Measurements from ENCODE around the gene U2SURP. TPM values are rescaled to one million over a fixed set of nuclear protein-coding genes. Genes with fewer than 3 reads are reported as not detected.

Gene U2SURP
- polyA plus RNA-seq, 1 experiment: 71.9 TPM

- Histone ChIP-seq H3K4me3 (ENCODE audit: low read depth, low read length) (no peak overlapping the region), H3K27ac (ENCODE audit: low read depth, low read length) (no peak overlapping the region), H3K9me3 (ENCODE audit: control insufficient read depth, insufficient read depth, low read length) (no peaks in the 10 kb centered on the region), H3K27me3 (ENCODE audit: control insufficient read depth, insufficient read depth, low read length) (peaks cover 8% of the 10 kb centered on the region)
- ChIA-PET CTCF (interaction anchor here (1.6 to 4.3 kb wide), 3 partner anchors 12 to 147 kb away, joined by 6 to 22 read pairs (median 14); no protein-coding TSS in a partner anchor), POLR2A (no interaction called here)
- DNase-seq (ENCODE audit: low read depth, low spot score): no peak
- TF ChIP-seq CTCF (IDR thresholded peaks at IDR 0.05; ENCODE audit: low read depth, low read length): no peak
Measured at GRCh38 chr3:142975316-142975995, 25.9 kb upstream of the U2SURP start.

- ChIA-PET CTCF (interaction anchor here (3.2 to 4.3 kb wide), 2 partner anchors 10 to 147 kb away, joined by 11 to 22 read pairs; no protein-coding TSS in a partner anchor), POLR2A (no interaction called here)
- peak overlapping the region; percentile 34 for H3K27ac ChIP-seq (ENCODE audit: low read depth, low read length)
- TF ChIP-seq CTCF (IDR thresholded peaks at IDR 0.05; ENCODE audit: low read depth, low read length): no peak
- peak; percentile 85 for DNase-seq (ENCODE audit: low read depth, low spot score)
- H3K27me3 ChIP-seq (ENCODE audit: control insufficient read depth, insufficient read depth, low read length): peaks cover 2% of the 10 kb centered on the region
- H3K9me3 ChIP-seq (ENCODE audit: control insufficient read depth, insufficient read depth, low read length): no peaks in the 10 kb centered on the region
- no peak overlapping the region for H3K4me3 ChIP-seq (ENCODE audit: low read depth, low read length)
Measured at GRCh38 chr3:142976621-142977398, 24.6 kb upstream of the U2SURP start.

- DNase-seq (ENCODE audit: low read depth, low spot score): no peak
- POLR2A ChIA-PET: no interaction called here
- no peak for TF ChIP-seq CTCF (IDR thresholded peaks at IDR 0.05; ENCODE audit: low read depth, low read length)
- H3K9me3 ChIP-seq (ENCODE audit: control insufficient read depth, insufficient read depth, low read length): no peaks in the 10 kb centered on the region
- H3K27me3 ChIP-seq (ENCODE audit: control insufficient read depth, insufficient read depth, low read length): peaks cover 2% of the 10 kb centered on the region
- CTCF ChIA-PET: interaction anchor here (1.1 to 4.3 kb wide), 3 partner anchors 10 to 390 kb away, joined by 3 to 22 read pairs (median 11); no protein-coding TSS in a partner anchor
- no peak overlapping the region for H3K27ac ChIP-seq (ENCODE audit: low read depth, low read length)
- no peak overlapping the region for H3K4me3 ChIP-seq (ENCODE audit: low read depth, low read length)
Measured at GRCh38 chr3:142977399-142977728, 24.0 kb upstream of the U2SURP start.

- Histone ChIP-seq H3K27ac (ENCODE audit: low read depth, low read length) (no peak overlapping the region), H3K27me3 (ENCODE audit: control insufficient read depth, insufficient read depth, low read length) (peaks cover 2% of the 10 kb centered on the region), H3K9me3 (ENCODE audit: control insufficient read depth, insufficient read depth, low read length) (no peaks in the 10 kb centered on the region), H3K4me3 (ENCODE audit: low read depth, low read length) (no peak overlapping the region)
- TF ChIP-seq CTCF (IDR thresholded peaks at IDR 0.05; ENCODE audit: low read depth, low read length): no peak
- DNase-seq (ENCODE audit: low read depth, low spot score): no peak
- CTCF ChIA-PET: interaction anchor here (1.2 to 5.5 kb wide), 4 partner anchors 10 to 152 kb away, joined by 4 to 59 read pairs (median 5); no protein-coding TSS in a partner anchor
- POLR2A ChIA-PET: no interaction called here
Measured at GRCh38 chr3:142981108-142981507, 20.3 kb upstream of the U2SURP start.
